ENCODE data around the gene NBPF11.
"Not testable (repeated sequence)": the region's sequence is repeated elsewhere in the genome, so short reads cannot be mapped to it uniquely, and the experiment has no call there.

DNA sequence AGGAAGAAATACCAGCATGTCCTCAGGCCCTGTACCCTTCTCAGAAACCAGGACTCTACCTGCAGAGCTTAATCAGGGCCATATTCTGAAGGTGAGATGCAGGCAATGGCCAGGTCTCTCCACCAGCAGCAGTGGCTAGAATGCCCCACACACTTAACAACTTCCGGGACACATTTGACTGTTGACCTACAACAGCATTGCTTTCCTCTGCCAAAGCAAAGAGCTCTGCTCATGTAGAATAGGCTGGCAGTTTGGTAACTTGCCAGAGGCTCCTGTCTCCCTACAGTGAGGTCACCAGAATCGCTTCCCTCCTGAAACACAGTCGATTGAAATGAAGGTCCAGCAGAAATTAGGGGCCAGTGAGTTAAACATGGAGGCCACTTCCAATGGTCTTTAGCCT is 45.3 kb upstream of the NBPF11 start:
- TF ChIP-seq, protein P1, sequence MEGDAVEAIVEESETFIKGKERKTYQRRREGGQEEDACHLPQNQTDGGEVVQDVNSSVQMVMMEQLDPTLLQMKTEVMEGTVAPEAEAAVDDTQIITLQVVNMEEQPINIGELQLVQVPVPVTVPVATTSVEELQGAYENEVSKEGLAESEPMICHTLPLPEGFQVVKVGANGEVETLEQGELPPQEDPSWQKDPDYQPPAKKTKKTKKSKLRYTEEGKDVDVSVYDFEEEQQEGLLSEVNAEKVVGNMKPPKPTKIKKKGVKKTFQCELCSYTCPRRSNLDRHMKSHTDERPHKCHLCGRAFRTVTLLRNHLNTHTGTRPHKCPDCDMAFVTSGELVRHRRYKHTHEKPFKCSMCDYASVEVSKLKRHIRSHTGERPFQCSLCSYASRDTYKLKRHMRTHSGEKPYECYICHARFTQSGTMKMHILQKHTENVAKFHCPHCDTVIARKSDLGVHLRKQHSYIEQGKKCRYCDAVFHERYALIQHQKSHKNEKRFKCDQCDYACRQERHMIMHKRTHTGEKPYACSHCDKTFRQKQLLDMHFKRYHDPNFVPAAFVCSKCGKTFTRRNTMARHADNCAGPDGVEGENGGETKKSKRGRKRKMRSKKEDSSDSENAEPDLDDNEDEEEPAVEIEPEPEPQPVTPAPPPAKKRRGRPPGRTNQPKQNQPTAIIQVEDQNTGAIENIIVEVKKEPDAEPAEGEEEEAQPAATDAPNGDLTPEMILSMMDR (IDR thresholded peaks at IDR 0.05; ENCODE audit: insufficient read depth, low read length, poor library complexity, severe bottlenecking), result not testable (repeated sequence)
- TF ChIP-seq EZH2phosphoT487 (conservative IDR thresholded peaks at IDR 0.05; ENCODE audit: low read length), result not testable (repeated sequence)

Measured in SU-DHL-6 (cell line).